ENCODE data around the gene CRYAB.
A peak's percentile ranks its signal among the peaks of the same experiment; 100 is the strongest.
"Not testable (repeated sequence)": the region's sequence is repeated elsewhere in the genome, so short reads cannot be mapped to it uniquely, and the experiment has no call there.

Gene CRYAB

DNA sequence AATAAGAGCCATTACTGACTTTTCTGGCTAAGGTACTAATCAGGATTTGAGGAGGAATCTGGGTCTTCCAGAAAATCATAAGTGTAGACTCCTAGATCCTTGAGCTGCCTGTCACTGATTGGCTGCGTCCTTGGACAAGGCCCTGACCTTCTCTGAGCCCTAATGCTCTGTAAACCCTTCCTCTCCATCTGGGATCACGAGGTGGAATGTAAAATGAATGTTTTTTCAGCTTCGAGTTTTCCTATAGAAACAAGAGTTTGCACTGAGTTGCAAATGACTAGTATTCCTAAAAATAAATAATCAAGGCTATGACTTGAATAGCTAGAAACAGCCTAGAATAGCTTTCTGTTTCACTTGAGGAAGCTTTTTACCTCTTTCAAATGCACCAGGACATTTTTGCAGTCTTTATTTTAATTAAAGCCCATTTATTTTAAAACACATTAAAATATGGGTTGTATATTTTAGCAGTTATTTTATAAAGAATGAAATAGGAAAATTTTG is 24.5 kb upstream of the CRYAB start:
- Mint-ChIP-seq H3K4me1 (peaks cover 60% of the 10 kb centered on the region), H3K4me3 (peak overlapping the region; percentile 89), H3K27me3 (ENCODE audit: low read depth, poor library complexity) (peaks cover 6% of the 10 kb centered on the region), H3K9me3 (no peaks in the 10 kb centered on the region), H3K36me3 (ENCODE audit: low read depth) (no peaks in the 10 kb centered on the region), H3K27ac (no peak overlapping the region)
- TF ChIP-seq, protein P1, sequence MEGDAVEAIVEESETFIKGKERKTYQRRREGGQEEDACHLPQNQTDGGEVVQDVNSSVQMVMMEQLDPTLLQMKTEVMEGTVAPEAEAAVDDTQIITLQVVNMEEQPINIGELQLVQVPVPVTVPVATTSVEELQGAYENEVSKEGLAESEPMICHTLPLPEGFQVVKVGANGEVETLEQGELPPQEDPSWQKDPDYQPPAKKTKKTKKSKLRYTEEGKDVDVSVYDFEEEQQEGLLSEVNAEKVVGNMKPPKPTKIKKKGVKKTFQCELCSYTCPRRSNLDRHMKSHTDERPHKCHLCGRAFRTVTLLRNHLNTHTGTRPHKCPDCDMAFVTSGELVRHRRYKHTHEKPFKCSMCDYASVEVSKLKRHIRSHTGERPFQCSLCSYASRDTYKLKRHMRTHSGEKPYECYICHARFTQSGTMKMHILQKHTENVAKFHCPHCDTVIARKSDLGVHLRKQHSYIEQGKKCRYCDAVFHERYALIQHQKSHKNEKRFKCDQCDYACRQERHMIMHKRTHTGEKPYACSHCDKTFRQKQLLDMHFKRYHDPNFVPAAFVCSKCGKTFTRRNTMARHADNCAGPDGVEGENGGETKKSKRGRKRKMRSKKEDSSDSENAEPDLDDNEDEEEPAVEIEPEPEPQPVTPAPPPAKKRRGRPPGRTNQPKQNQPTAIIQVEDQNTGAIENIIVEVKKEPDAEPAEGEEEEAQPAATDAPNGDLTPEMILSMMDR (IDR thresholded peaks at IDR 0.05): no peak
- no peak for DNase-seq

DNA sequence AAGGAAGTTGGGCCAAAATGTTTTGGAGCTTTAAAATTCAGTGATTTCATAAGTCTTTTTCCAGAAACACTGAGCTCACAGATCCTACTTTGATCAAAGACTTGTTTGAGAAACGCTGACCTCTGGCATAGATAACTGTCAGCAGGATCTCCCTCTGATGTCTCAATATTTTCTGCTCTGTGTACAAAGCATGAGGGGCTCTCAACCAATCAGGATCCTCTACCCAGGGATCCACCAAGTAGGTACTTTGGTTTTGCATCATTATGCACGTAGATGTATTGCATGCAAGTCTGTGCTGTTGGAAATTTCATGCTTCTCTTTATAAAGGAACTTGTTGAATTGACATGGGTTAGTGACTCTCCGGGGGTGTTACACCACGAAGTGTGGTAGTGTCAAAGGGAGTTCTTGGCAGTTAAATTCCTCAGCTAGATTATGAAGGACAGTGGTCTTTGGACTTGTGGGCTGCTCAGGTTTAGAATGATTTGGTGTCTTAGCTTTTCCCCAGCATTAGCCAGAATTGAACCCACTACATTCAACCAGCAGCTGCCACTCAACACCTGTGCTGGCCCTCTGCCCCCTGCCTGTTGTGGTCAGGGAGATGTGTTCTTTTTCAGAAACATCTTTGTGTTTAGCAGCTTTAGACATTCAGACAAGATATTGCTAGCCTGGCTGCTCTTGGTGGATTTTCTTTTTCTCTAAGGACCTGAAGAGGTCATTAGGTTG is 23.9 kb upstream of the CRYAB start:
- H3K27me3 Mint-ChIP-seq (ENCODE audit: low read depth, poor library complexity): peaks cover 6% of the 10 kb centered on the region
- no peaks in the 10 kb centered on the region for H3K36me3 Mint-ChIP-seq (ENCODE audit: low read depth)
- TF ChIP-seq, protein P1 (IDR thresholded peaks at IDR 0.05): no peak
- DNase-seq: no peak
- H3K4me3 Mint-ChIP-seq: peak overlapping the region; percentile 89
- H3K9me3 Mint-ChIP-seq: no peaks in the 10 kb centered on the region
- H3K4me1 Mint-ChIP-seq: peaks cover 55% of the 10 kb centered on the region
- H3K27ac Mint-ChIP-seq: peak overlapping the region; percentile 18

DNA sequence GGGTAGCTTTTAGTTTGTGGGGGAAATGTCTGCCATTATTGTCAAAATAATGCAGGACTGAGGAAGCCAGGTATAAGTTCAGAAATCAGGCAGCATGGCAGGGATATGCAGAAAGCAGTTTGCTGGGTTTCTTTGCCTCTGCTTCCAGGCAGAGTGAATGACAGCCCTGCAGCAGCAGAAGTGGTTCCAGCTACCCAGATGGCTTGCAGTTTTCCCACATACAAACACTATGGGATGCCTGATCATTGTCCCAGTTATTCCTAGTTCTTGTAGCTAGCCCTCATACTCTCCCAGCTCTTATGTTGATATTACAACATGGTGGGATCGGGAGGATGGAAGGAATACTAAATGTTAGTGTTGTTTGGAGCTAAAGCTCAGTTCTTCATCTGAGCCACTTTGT is 22.7 kb upstream of the CRYAB start:
- Mint-ChIP-seq H3K9me3 (no peaks in the 10 kb centered on the region), H3K27me3 (ENCODE audit: low read depth, poor library complexity) (peaks cover 6% of the 10 kb centered on the region), H3K27ac (no peak overlapping the region), H3K36me3 (ENCODE audit: low read depth) (no peaks in the 10 kb centered on the region), H3K4me3 (no peak overlapping the region), H3K4me1 (peaks cover 43% of the 10 kb centered on the region)
- no peak for DNase-seq
- TF ChIP-seq, protein P1 (IDR thresholded peaks at IDR 0.05): no peak

DNA sequence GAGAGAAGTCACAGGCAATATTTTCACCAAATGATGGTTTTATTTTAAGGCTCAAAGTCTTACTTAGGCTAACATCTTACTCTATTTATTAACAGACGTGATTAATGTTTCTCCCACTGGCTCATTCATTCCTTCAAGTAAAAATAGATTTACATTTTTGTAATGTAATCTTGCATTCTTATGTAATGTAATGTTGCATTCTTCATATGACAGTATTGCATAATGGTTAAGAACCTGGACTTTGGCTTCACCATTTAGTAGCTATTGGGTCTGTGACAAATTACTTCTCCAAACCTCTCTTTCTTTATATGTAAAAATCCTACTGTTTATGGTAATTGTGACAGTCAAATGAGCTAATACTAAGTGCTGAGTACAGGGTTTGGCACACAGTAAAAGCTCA is 22.3 kb upstream of the CRYAB start:
- no peak overlapping the region for H3K27ac Mint-ChIP-seq
- H3K36me3 Mint-ChIP-seq (ENCODE audit: low read depth): no peaks in the 10 kb centered on the region
- peaks cover 6% of the 10 kb centered on the region for H3K27me3 Mint-ChIP-seq (ENCODE audit: low read depth, poor library complexity)
- H3K9me3 Mint-ChIP-seq: no peaks in the 10 kb centered on the region
- H3K4me3 Mint-ChIP-seq: no peak overlapping the region
- H3K4me1 Mint-ChIP-seq: peaks cover 38% of the 10 kb centered on the region
- TF ChIP-seq, protein P1 (IDR thresholded peaks at IDR 0.05): no peak
- DNase-seq: no peak

DNA sequence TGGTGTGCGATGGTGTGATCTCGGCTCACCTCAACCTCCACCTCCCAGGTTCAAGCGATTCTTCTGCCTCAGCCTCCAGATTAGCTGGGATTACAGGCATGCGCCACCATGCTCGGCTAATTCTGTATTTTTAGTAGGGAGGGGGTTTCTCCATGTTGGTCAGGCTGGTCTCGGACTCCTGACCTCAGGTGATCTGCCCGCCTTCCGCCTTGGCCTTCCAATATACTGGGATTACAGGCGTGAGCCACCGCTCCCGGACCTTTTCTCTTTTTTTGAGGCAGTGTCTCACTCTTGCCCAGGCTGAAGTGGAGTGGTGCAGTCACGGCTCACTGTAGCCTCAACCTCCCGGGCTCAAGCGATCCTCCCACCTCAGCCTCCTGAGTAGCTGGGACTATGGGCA is 21.6 kb upstream of the CRYAB start:
- H3K4me1 Mint-ChIP-seq: peaks cover 32% of the 10 kb centered on the region
- not testable (repeated sequence) for H3K9me3 Mint-ChIP-seq; H3K36me3 Mint-ChIP-seq (ENCODE audit: low read depth); H3K27ac Mint-ChIP-seq; H3K4me3 Mint-ChIP-seq; DNase-seq; H3K27me3 Mint-ChIP-seq (ENCODE audit: low read depth, poor library complexity)

DNA sequence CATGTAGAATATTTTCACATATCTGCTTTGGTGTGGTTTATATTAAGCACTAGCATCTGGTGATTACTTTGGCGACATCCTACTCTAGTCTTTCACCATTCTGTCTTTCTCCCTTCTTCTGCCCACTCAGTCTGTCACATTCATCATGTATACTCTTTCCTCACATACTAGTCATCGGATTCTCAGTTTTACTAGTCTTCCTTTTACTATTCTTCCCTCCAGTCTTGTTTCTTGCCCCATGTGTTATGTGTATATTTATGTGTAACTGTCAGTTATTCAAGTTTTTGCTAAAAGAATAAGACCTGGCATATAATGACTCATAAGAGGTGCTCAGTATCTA is 21.0 kb upstream of the CRYAB start:
- Mint-ChIP-seq H3K27me3 (ENCODE audit: low read depth, poor library complexity) (peaks cover 4% of the 10 kb centered on the region), H3K4me3 (no peak overlapping the region), H3K36me3 (ENCODE audit: low read depth) (no peaks in the 10 kb centered on the region), H3K27ac (no peak overlapping the region), H3K9me3 (no peaks in the 10 kb centered on the region), H3K4me1 (peaks cover 27% of the 10 kb centered on the region)
- no peak for DNase-seq
- TF ChIP-seq, protein P1 (IDR thresholded peaks at IDR 0.05): no peak

All from nephron progenitor cell (in vitro differentiated cells).